SK-N-SH (cell line): Measurements from ENCODE around the gene MUS81. TPM values are rescaled to one million over a fixed set of nuclear protein-coding genes. Genes with fewer than 3 reads are reported as not detected.

ENCODE experiments used
- CTCF ChIA-PET: fragments of 300-600, 350-600 bp; formaldehyde crosslinking; extraction: SDS; loops from one replicate; lab custom pipeline; 2021; lab: Yijun Ruan, JAX
- POLR2A ChIA-PET: fragments of 350-600 bp; sonication (Branson Sonifier 250); formaldehyde crosslinking; extraction: SDS; loops from one replicate; lab custom pipeline; 2020; ENCODE audit warnings: antibody characterized with exemption, inconsistent platforms; lab: Yijun Ruan, JAX
- DNase-seq: peaks from one replicate; pipeline ENCODE4 v3.0.0; 2012
- H2AFZ ChIP-seq: fragments of 200-600 bp; sonication (generic); 2 replicates; pipeline ENCODE4 v1.8.1; 2016; ENCODE audit warnings: antibody characterized with exemption, mild to moderate bottlenecking, low read depth
- H3F3A ChIP-seq: fragments of 200-600 bp; sonication (generic); replicated peaks from 2 replicates; pipeline ENCODE3; 2016; ENCODE audit warnings: antibody characterized with exemption, mild to moderate bottlenecking; ENCODE audit not compliant: insufficient read depth
- H3K27ac ChIP-seq, 2 experiments: fragments of 200-500 bp in 1 of 2; fragments of 200-600 bp in 1 of 2; sonication (Bioruptor generic) in 1 of 2; sonication (generic), shearing (Covaris generic) in 1 of 2; 2 replicates each; pipeline versions ENCODE4 v1.5.1 to v1.6.1; 2014 to 2016; ENCODE audit warnings: low read depth in 2 of 2, inconsistent platforms in 1 of 2, low read length in 1 of 2, mild to moderate bottlenecking in 1 of 2, mixed read lengths in 1 of 2
- H3K27me3 ChIP-seq: fragments of 200-600 bp; sonication (generic), shearing (Covaris generic); 2 replicates; pipeline ENCODE4 v1.6.1; 2016; ENCODE audit warnings: mixed run types; ENCODE audit not compliant: insufficient read depth
- H3K36me3 ChIP-seq, 2 experiments: fragments of 200-500 bp in 1 of 2; fragments of 200-600 bp in 1 of 2; sonication (Bioruptor generic) in 1 of 2; sonication (generic) in 1 of 2; replicated peaks in 1 of 2; 2 replicates each; pipeline versions ENCODE3 to v1.5.1; 2014 to 2016; ENCODE audit warnings: low read length in 1 of 2, mild to moderate bottlenecking in 1 of 2; ENCODE audit not compliant: insufficient read depth in 2 of 2, control insufficient read depth in 1 of 2
- H3K4me1 ChIP-seq, 2 experiments: fragments of 200-500 bp in 1 of 2; fragments of 200-600 bp in 1 of 2; sonication (Bioruptor generic) in 1 of 2; sonication (generic), shearing (Covaris generic) in 1 of 2; 2 replicates each; pipeline versions ENCODE4 v1.5.1 to v1.6.1; 2014 to 2016; ENCODE audit warnings: low read depth in 1 of 2, low read length in 1 of 2, mixed run types in 1 of 2; ENCODE audit not compliant: insufficient read depth in 2 of 2, control insufficient read depth in 1 of 2
- H3K4me2 ChIP-seq: fragments of 200-600 bp; sonication (generic), shearing (Covaris generic); 2 replicates; pipeline ENCODE4 v1.6.1; 2017; ENCODE audit warnings: mixed run types
- H3K4me3 ChIP-seq, 2 experiments: fragments of 200-500 bp in 1 of 2; fragments of 200-600 bp in 1 of 2; sonication (Bioruptor generic) in 1 of 2; sonication (generic), shearing (Covaris generic) in 1 of 2; 2 replicates each; pipeline versions ENCODE4 v1.5.1 to v1.8.1; 2014 to 2016; ENCODE audit warnings: low read depth in 2 of 2, inconsistent platforms in 1 of 2, low read length in 1 of 2, mild to moderate bottlenecking in 1 of 2, mixed read lengths in 1 of 2, moderate library complexity in 1 of 2
- H3K79me2 ChIP-seq: fragments of 200-600 bp; sonication (generic); 2 replicates; pipeline ENCODE4 v1.8.1; 2017; ENCODE audit warnings: mild to moderate bottlenecking; ENCODE audit not compliant: insufficient read depth
- H3K9ac ChIP-seq: fragments of 200-600 bp; sonication (generic); 2 replicates; pipeline ENCODE4 v1.6.1; 2017; ENCODE audit warnings: mixed run types
- H3K9me2 ChIP-seq: fragments of 200-600 bp; sonication (generic); 2 replicates; pipeline ENCODE4 v1.6.1; 2017; ENCODE audit warnings: mixed run types
- H3K9me3 ChIP-seq: fragments of 200-600 bp; sonication (generic); 2 replicates; pipeline ENCODE4 v1.6.1; 2017; ENCODE audit warnings: mixed run types, mild to moderate bottlenecking, moderate library complexity
- H4K20me1 ChIP-seq: fragments of 200-600 bp; sonication (generic); 2 replicates; pipeline ENCODE4 v1.6.1; 2017; ENCODE audit warnings: mild to moderate bottlenecking, mixed run types; ENCODE audit not compliant: insufficient read depth
- FOSL2 ChIP-seq: IDR thresholded peaks from 2 replicates; pipeline ENCODE4 v1.4.0; 2012; ENCODE audit warnings: low read depth, mild to moderate bottlenecking, moderate library complexity, borderline replicate concordance
- POLR2AphosphoS5 ChIP-seq: IDR thresholded peaks from 2 replicates; pipeline ENCODE4 v1.6.1; 2012; ENCODE audit warnings: low read depth, low read length
- RXRA ChIP-seq: IDR thresholded peaks from 2 replicates; pipeline ENCODE4 v1.4.0; 2012; ENCODE audit warnings: low read depth, mild to moderate bottlenecking, borderline replicate concordance
- SMC3 ChIP-seq: IDR thresholded peaks from 2 replicates; pipeline ENCODE4 v1.6.1; 2012; ENCODE audit warnings: low read depth, low read length, improper control_type of control experiment
- TCF12 ChIP-seq: IDR thresholded peaks from 2 replicates; pipeline ENCODE4 v1.4.0; 2012
- TEAD4 ChIP-seq: IDR thresholded peaks from 2 replicates; pipeline ENCODE4 v1.4.0; 2012; ENCODE audit warnings: mild to moderate bottlenecking, borderline replicate concordance; ENCODE audit not compliant: insufficient read depth
- YY1 ChIP-seq: IDR thresholded peaks from 2 replicates; pipeline ENCODE4 v1.4.0; 2012; ENCODE audit warnings: low read depth, mild to moderate bottlenecking
- WGBS: methylation state at CpG from one replicate; pipeline ENCODE4 v1.1.6; 2017; ENCODE audit warnings: low lambda C conversion rate; 5-methylcytosine and 5-hydroxymethylcytosine counted together
- polyA plus RNA-seq, 3 experiments: library from polyadenylated mRNA; depleted of rRNA; stranded (reverse); fragments of >200 nt; gene quantifications; 2 replicates each; pipeline ENCODE4 v1.2.3, GENCODE V29; 2012
- TF ChIP-seq, protein P1 (sequence below): IDR thresholded peaks from 2 replicates; pipeline ENCODE4 v1.4.0; 2012; ENCODE audit warnings: low read depth, borderline replicate concordance
- TF ChIP-seq, protein P2 (sequence below): IDR thresholded peaks from 2 replicates; pipeline ENCODE4 v1.4.0; 2012; ENCODE audit warnings: low read depth, borderline replicate concordance
- TF ChIP-seq, protein P3 (sequence below): fragments of 150-350 bp; IDR thresholded peaks from 2 replicates; pipeline ENCODE4 v1.6.1; 2016; ENCODE audit warnings: mild to moderate bottlenecking, low read depth, low read length

The MUS81 gene
- polyA plus RNA-seq, 1 of the 3 experiments (the other 2 are of a cell fraction), result 58.2 TPM

DNA sequence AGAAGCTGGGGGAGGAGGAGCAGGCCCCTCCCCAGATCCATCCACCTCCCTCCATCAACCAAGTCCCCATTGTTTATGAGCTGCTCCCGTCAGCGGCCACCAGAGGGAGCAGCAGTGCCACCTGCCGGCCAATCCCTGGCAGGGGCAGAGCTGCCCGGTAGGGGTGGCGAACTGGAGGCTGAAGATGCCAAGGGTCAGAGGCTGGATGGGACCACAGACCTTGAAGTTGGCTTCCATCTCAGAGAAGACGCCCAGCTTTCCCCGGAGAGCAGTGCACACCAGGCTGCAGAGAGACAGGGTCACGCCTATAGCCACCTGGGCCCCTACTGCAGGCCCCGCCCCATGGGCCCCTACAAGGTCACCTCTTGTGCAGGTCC lies 24.5 kb downstream of the MUS81 start (continued):
- TF ChIP-seq, protein P1, sequence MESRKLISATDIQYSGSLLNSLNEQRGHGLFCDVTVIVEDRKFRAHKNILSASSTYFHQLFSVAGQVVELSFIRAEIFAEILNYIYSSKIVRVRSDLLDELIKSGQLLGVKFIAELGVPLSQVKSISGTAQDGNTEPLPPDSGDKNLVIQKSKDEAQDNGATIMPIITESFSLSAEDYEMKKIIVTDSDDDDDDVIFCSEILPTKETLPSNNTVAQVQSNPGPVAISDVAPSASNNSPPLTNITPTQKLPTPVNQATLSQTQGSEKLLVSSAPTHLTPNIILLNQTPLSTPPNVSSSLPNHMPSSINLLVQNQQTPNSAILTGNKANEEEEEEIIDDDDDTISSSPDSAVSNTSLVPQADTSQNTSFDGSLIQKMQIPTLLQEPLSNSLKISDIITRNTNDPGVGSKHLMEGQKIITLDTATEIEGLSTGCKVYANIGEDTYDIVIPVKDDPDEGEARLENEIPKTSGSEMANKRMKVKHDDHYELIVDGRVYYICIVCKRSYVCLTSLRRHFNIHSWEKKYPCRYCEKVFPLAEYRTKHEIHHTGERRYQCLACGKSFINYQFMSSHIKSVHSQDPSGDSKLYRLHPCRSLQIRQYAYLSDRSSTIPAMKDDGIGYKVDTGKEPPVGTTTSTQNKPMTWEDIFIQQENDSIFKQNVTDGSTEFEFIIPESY, result no peak
- no peak for TF ChIP-seq RXRA
- no peak for TF ChIP-seq YY1
- TF ChIP-seq TEAD4, result no peak
- TF ChIP-seq, protein P2, sequence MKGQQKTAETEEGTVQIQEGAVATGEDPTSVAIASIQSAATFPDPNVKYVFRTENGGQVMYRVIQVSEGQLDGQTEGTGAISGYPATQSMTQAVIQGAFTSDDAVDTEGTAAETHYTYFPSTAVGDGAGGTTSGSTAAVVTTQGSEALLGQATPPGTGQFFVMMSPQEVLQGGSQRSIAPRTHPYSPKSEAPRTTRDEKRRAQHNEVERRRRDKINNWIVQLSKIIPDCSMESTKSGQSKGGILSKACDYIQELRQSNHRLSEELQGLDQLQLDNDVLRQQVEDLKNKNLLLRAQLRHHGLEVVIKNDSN, result no peak
- no peak for TF ChIP-seq POLR2AphosphoS5
- no peak for TF ChIP-seq FOSL2
- TF ChIP-seq TCF12, result no peak
- peak; percentile 92 for TF ChIP-seq SMC3

DNA sequence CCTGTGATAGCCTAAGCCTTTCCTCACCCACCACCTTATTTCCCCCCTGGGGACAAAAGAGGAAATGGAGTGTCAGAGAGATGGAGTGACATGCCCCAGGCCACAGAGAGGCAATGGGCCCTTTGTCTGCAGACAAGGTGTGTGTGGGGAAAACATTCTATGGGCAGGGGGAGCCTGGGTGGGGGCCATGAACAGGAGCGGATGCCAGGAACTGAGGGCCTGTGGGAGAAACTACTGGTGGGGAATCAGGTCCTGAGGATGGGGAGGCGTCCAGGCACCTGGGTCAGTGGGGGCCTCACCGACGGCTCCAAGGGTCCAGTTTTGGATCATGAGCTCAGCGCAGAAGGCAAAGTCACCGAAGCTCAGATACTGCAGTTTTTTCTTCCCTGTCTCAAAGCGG lies 25.0 kb downstream of the MUS81 start:
- Histone ChIP-seq H3K9ac (no peak overlapping the region), H3K4me3 (no peak overlapping the region), H3K27ac (no peak overlapping the region), H3K4me1 (peaks cover 24 to 32% of the 10 kb centered on the region in 2 experiments), H3K4me2 (no peak overlapping the region), H3K9me3 (no peaks in the 10 kb centered on the region), H4K20me1 (no peaks in the 10 kb centered on the region), H2AFZ (no peak overlapping the region), H3K9me2 (no peaks in the 10 kb centered on the region), H3F3A (peaks cover 34% of the 10 kb centered on the region), H3K79me2 (peaks cover 39% of the 10 kb centered on the region), H3K36me3 (peaks cover 31 to 45% of the 10 kb centered on the region in 2 experiments), H3K27me3 (no peaks in the 10 kb centered on the region)
- TF ChIP-seq, protein P3, sequence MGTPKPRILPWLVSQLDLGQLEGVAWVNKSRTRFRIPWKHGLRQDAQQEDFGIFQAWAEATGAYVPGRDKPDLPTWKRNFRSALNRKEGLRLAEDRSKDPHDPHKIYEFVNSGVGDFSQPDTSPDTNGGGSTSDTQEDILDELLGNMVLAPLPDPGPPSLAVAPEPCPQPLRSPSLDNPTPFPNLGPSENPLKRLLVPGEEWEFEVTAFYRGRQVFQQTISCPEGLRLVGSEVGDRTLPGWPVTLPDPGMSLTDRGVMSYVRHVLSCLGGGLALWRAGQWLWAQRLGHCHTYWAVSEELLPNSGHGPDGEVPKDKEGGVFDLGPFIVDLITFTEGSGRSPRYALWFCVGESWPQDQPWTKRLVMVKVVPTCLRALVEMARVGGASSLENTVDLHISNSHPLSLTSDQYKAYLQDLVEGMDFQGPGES, result no peak
- TF ChIP-seq TEAD4, result no peak
- 89% methylated on average over 4 of the region's 7 CpGs for WGBS
- no peak for DNase-seq
- ChIA-PET POLR2A (interaction anchor here (0.6 to 1.9 kb wide), 9 partner anchors 11 to 174 kb away, joined by 3 to 9 read pairs (median 4); partner anchors contain the start of gene MUS81), CTCF (interaction anchor here (0.5 to 15.2 kb wide), 59 partner anchors 9 to 257 kb away, joined by 3 to 374 read pairs (median 4); partner anchors contain the start of genes AP5B1, BANF1, C11orf68 and CFL1)
